ENCODE measurements around the gene HSD17B13.

The HSD17B13 gene

GRCh38 chr4:87258677-87259076 lies 64.0 kb downstream of the HSD17B13 start:
- DNase-seq, result no peak
- Histone ChIP-seq H3K4me3 (ENCODE audit: low read depth, low read length) (no peak overlapping the region), H3K27me3 (replicated peaks) (no peaks in the 10 kb centered on the region), H3K36me3 (replicated peaks) (no peaks in the 10 kb centered on the region), H3K27ac (no peak overlapping the region)
- in situ Hi-C loops (cut with HindIII; ENCODE audit: low pct_ligation_motif_present, low sequenced_read_pairs), result no loop called here
- no peak for TF ChIP-seq CTCF (IDR thresholded peaks at IDR 0.05; ENCODE audit: low read depth, low read length, missing control alignments)

- Histone ChIP-seq H3K4me3 (ENCODE audit: low read depth, low read length) (no peak overlapping the region), H3K27ac (no peak overlapping the region), H3K27me3 (replicated peaks) (no peaks in the 10 kb centered on the region), H3K36me3 (replicated peaks) (no peaks in the 10 kb centered on the region)
- no peak for DNase-seq
- in situ Hi-C loops (cut with HindIII; ENCODE audit: low pct_ligation_motif_present, low sequenced_read_pairs), result no loop called here
- TF ChIP-seq CTCF (IDR thresholded peaks at IDR 0.05; ENCODE audit: low read depth, low read length, missing control alignments), result no peak
These were observed 65.2 kb downstream of the HSD17B13 start for GRCh38 chr4:87257523-87257922.

- no peak for DNase-seq
- Histone ChIP-seq H3K27me3 (replicated peaks) (no peaks in the 10 kb centered on the region), H3K36me3 (replicated peaks) (no peaks in the 10 kb centered on the region), H3K4me3 (ENCODE audit: low read depth, low read length) (no peak overlapping the region), H3K27ac (no peak overlapping the region)
- TF ChIP-seq CTCF (IDR thresholded peaks at IDR 0.05; ENCODE audit: low read depth, low read length, missing control alignments), result no peak
- in situ Hi-C loops (cut with HindIII; ENCODE audit: low pct_ligation_motif_present, low sequenced_read_pairs), result no loop called here
These were observed 66.9 kb downstream of the HSD17B13 start for GRCh38 chr4:87255755-87256154.
